ENCODE data around the gene MORN1.
A peak's percentile ranks its signal among the peaks of the same experiment; 100 is the strongest.
"Not testable (repeated sequence)": the region's sequence is repeated elsewhere in the genome, so short reads cannot be mapped to it uniquely, and the experiment has no call there.

Gene MORN1

DNA sequence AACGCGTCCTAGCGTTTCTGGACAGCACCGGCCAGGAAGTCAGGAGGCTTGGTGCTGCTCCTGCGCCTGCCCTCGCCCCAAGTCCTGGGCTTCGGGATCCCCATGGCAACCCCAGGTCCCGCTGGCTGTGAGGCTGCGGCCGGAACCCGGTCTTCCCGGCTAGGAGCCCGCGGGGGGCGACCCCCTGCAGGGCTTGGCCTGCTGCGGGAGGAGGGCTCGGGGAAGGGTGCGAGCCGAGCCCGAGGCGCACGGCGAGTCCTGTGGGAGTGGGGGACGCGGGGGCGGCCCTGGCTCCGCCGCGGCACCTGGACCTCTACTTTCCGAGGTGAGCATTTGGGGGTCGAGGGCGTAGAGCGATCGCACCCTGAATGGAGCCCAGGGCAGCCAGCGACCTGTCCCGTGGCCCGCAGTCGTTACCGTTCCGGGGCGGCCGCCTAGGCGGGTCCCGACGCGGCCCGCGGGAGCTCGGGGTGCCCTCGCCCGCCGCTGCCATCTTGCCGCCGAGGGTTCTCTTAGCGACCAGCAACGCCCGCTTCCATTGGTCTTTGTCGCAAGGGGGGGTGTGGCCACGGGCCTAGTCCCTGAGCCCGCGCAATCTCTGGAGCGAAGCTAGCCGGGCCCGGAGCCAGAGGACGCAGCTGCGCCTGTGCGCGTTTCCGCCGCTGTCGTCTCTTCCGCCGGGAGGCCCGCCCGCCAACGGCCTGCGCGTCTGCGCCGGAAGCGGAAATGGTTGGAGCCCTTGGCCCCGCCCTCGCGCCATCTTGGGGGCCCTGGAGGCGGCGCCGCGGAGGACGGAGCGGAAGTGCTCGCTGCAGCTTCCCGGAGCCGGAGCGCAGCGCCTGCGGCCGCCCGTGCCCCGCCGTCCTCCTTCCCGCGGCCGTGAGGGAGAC lies at the start of gene MORN1, which contains the start of gene RER1:
Gene MORN1 (minus strand): TSS at position 514 of the 890 bp plus-strand sequence. CDS start 21 bp downstream, at position 493.
Gene RER1 (plus strand): TSS at position 801 of the 890 bp plus-strand sequence. CDS start 3,950 bp downstream, outside the sequence.
- ATAC-seq (peak; percentile 98), DNase-seq (peak; percentile 99)
- Mint-ChIP-seq H3K27ac (peak within 1 kb of the TSS; percentile 87), H3K36me3 (ENCODE audit: low read depth) (peaks cover 26% of the 10 kb centered on the region), H3K27me3 (no peaks in the 10 kb centered on the region), H3K9me3 (no peaks in the 10 kb centered on the region), H3K4me1 (peaks cover 35% of the 10 kb centered on the region), H3K4me3 (peak within 1 kb of the TSS; percentile 89)

- not testable (repeated sequence) for H3K4me3 Mint-ChIP-seq; H3K9me3 Mint-ChIP-seq; H3K27ac Mint-ChIP-seq; ATAC-seq; H3K4me1 Mint-ChIP-seq; H3K36me3 Mint-ChIP-seq (ENCODE audit: low read depth); DNase-seq
- H3K27me3 Mint-ChIP-seq: peaks cover 12% of the 10 kb centered on the region
Observed at GRCh38 chr1:2440346-2440745, 49.0 kb upstream of the MORN1 start.

- no peak overlapping the region for H3K4me3 Mint-ChIP-seq
- no peak overlapping the region for H3K27ac Mint-ChIP-seq
- H3K4me1 Mint-ChIP-seq: no peaks in the 10 kb centered on the region
- no peaks in the 10 kb centered on the region for H3K36me3 Mint-ChIP-seq (ENCODE audit: low read depth)
- ATAC-seq: no peak
- H3K9me3 Mint-ChIP-seq: no peaks in the 10 kb centered on the region
- no peak for DNase-seq
- H3K27me3 Mint-ChIP-seq: peaks cover 5% of the 10 kb centered on the region
Observed at GRCh38 chr1:2439369-2439768, 48.0 kb upstream of the MORN1 start.

DNA sequence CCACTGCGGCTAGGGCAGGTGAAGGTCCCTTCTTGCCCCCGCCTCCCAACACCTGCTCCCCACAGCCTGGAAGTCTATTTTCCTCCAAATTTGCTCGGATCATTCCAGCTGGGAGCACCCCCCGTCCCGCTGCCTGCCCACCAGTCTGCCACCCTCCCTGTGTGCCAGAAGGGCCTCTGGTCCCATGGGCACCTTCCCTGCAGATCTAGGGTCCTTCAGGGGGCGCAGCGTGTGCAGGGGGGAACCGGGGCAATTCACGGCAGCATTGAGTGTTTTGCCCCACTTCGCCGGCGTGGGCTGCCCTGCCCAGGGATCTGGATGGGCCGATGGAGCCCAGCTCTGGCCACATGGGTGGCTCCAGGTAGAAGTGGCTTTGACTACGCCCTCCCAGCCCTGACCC lies 47.3 kb upstream of the MORN1 start:
- ATAC-seq (no peak), DNase-seq (no peak)
- Mint-ChIP-seq H3K36me3 (ENCODE audit: low read depth) (no peaks in the 10 kb centered on the region), H3K9me3 (no peaks in the 10 kb centered on the region), H3K4me1 (no peaks in the 10 kb centered on the region), H3K27me3 (peaks cover 5% of the 10 kb centered on the region), H3K4me3 (no peak overlapping the region), H3K27ac (no peak overlapping the region)

DNA sequence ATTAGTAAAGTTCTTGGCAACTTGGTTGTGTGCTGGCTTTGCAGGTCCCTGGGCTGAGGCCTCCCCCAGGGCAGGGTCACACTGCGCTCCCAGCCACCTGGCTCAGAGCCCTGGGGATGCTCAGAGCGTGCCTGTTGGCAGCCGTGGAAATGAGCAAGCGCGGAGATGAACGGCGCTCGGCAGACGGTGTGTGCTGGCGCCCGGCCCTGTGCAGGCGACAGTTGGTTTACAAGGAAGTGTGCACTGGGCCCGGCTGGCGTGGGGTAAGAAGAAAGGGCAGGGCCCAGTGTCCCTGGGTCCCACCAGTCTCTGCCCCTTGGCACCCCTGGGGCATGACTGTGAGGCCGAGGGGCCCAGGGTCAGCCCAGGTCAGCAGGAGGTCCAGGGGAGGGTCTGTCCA lies 46.7 kb upstream of the MORN1 start:
- H3K36me3 Mint-ChIP-seq (ENCODE audit: low read depth): no peaks in the 10 kb centered on the region
- no peak for ATAC-seq
- H3K4me3 Mint-ChIP-seq: no peak overlapping the region
- no peaks in the 10 kb centered on the region for H3K4me1 Mint-ChIP-seq
- peaks cover 5% of the 10 kb centered on the region for H3K27me3 Mint-ChIP-seq
- DNase-seq: no peak
- no peaks in the 10 kb centered on the region for H3K9me3 Mint-ChIP-seq
- no peak overlapping the region for H3K27ac Mint-ChIP-seq

GRCh38 chr1:2437617-2438016 lies 46.3 kb upstream of the MORN1 start:
- no peaks in the 10 kb centered on the region for H3K4me1 Mint-ChIP-seq
- no peak for ATAC-seq
- H3K27ac Mint-ChIP-seq: no peak overlapping the region
- H3K4me3 Mint-ChIP-seq: no peak overlapping the region
- H3K36me3 Mint-ChIP-seq (ENCODE audit: low read depth): no peaks in the 10 kb centered on the region
- no peak for DNase-seq
- no peaks in the 10 kb centered on the region for H3K9me3 Mint-ChIP-seq
- peaks cover 2% of the 10 kb centered on the region for H3K27me3 Mint-ChIP-seq

DNA sequence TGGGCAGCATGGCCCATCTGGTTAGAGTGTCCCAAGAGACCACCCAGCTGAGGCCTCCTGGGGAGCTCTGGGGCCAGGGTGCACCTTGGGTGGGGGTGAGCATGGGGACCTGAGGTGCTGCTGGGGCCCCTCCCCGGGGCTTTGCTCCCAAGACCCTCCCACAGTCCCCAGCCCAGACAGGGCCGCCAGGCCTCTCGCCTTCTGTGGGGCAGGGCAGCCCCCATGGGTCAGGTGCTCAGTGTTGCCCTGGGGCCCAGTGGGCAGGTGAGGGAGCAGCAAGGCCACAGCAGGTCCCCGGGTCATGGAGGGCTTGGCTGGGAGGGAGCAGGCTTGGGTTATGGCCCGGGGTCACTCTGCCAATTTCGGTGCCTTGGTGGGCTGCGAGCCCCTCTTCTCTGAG lies 45.5 kb upstream of the MORN1 start:
- Mint-ChIP-seq H3K27me3 (no peaks in the 10 kb centered on the region), H3K9me3 (no peaks in the 10 kb centered on the region), H3K36me3 (ENCODE audit: low read depth) (no peaks in the 10 kb centered on the region), H3K4me3 (no peak overlapping the region), H3K4me1 (no peaks in the 10 kb centered on the region), H3K27ac (no peak overlapping the region)
- ATAC-seq: no peak
- DNase-seq: no peak

DNA sequence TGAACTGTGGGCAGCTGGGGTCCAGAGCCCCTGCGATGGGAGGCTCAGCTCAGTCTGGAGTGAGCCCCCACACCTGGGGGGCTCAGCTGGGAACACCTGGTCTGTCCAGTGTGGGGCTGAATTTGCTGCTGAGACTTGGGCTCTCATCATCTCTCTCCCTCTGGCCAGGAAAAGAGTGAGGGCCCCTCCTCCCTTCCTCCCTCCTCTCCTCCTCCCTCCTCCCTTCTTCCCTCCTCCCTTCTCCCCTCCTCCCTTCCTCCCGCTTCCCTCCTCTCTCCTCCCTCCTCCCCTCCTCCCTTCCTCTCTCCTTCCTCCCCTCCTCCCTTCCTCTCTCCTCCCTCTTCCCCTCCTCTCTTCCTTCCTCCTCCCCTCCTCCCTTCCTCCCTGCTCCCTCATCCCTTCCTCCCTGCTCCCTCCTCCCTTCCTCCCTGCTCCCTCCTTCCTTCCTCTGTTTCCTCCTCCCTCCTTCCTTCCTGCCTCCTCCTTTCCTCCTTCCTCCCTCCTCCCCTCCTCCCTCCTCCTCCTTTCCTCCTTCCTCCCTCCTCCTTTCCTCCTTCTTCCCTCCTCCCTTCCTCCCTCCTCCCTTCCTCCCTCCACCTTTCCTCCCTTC lies 44.5 kb upstream of the MORN1 start:
- Mint-ChIP-seq H3K27me3 (no peaks in the 10 kb centered on the region), H3K27ac (no peak overlapping the region)
- no peak for ATAC-seq

DNA sequence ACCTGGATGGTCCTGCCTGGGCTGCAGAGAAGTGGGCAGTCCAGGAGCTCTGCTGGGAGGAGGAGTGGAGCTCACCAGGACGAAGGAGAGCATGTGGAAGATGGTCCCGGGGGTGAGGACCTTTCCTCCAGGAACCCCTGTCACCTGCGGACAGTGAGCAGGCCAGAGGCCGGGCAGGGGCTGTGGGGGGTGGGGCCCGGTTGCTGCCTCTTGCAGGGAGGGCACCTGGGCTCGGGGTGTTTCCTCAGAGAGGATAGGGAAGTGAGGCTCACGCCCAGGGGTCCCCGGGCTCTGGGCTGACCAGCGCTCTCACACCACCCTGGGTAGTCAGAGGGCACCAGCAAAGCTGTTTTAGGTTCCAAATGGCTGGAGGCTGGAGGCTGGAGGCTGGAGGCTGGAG lies 43.7 kb upstream of the MORN1 start:
- H3K27ac Mint-ChIP-seq: no peak overlapping the region
- DNase-seq: no peak
- no peaks in the 10 kb centered on the region for H3K4me1 Mint-ChIP-seq
- no peaks in the 10 kb centered on the region for H3K27me3 Mint-ChIP-seq
- no peak for ATAC-seq
- no peak overlapping the region for H3K4me3 Mint-ChIP-seq
- no peaks in the 10 kb centered on the region for H3K36me3 Mint-ChIP-seq (ENCODE audit: low read depth)
- H3K9me3 Mint-ChIP-seq: no peaks in the 10 kb centered on the region

More for the DNA sequence above, 44.5 kb upstream of the MORN1 start:
- Mint-ChIP-seq H3K9me3 (no peaks in the 10 kb centered on the region), H3K36me3 (ENCODE audit: low read depth) (no peaks in the 10 kb centered on the region), H3K4me1 (no peaks in the 10 kb centered on the region), H3K4me3 (no peak overlapping the region)
- DNase-seq: no peak

- ATAC-seq (no peak), DNase-seq (no peak)
- H3K36me3 Mint-ChIP-seq (ENCODE audit: low read depth): peaks cover 2% of the 10 kb centered on the region
- H3K4me1 Mint-ChIP-seq: no peaks in the 10 kb centered on the region
- no peak overlapping the region for H3K4me3 Mint-ChIP-seq
- H3K27ac Mint-ChIP-seq: no peak overlapping the region
- H3K9me3 Mint-ChIP-seq: no peaks in the 10 kb centered on the region
- H3K27me3 Mint-ChIP-seq: peaks cover 2% of the 10 kb centered on the region
Observed at GRCh38 chr1:2433936-2434655, 42.7 kb upstream of the MORN1 start.

DNA sequence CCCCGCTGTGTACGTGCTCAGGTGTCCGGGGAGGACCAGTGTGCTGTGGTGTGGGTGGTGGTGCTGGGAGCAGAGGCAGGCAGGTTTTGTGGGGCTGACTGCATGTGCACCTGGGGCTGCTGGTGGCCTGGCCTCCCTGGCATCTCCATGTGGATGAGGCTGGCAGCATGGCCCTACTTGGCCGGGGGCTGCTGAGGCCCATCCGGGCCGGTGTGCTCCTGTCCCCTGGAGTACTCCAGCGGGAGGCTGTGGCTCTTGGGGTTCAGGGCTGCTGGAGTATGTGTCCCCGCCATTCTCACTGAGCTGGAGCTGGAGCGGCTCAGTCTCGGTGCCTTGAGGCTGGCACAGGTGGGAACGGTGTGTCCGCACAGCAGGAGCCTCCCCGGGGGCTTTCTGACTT lies 41.8 kb upstream of the MORN1 start:
- peaks cover 2% of the 10 kb centered on the region for H3K27me3 Mint-ChIP-seq
- no peaks in the 10 kb centered on the region for H3K9me3 Mint-ChIP-seq
- no peak overlapping the region for H3K4me3 Mint-ChIP-seq
- no peak overlapping the region for H3K27ac Mint-ChIP-seq
- peaks cover 2% of the 10 kb centered on the region for H3K36me3 Mint-ChIP-seq (ENCODE audit: low read depth)
- DNase-seq: no peak
- no peak for ATAC-seq
- H3K4me1 Mint-ChIP-seq: no peaks in the 10 kb centered on the region

DNA sequence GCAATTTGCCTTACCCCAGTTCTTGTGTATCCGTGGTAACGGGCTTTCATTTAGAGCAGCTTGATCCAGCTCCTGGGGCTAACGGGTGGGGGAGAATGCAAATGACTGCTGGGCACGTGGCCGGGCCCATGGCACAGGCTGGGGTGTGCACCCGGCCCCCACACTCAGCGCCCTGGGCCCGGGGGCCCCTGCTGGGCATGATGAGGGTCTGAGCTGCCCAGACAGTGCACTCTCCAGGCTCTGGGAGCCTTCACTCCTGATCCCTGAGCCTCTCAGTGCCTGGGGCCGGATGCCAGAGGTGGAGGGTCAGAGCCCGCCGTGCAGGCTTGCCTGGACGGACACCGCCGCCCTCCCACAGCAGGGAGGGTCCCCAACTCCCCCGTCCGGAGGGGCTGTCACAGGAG lies 41.1 kb upstream of the MORN1 start:
- Mint-ChIP-seq H3K36me3 (ENCODE audit: low read depth) (peaks cover 2% of the 10 kb centered on the region), H3K27me3 (peaks cover 2% of the 10 kb centered on the region), H3K9me3 (no peaks in the 10 kb centered on the region), H3K4me1 (no peaks in the 10 kb centered on the region), H3K4me3 (no peak overlapping the region), H3K27ac (no peak overlapping the region)
- no peak for DNase-seq
- no peak for ATAC-seq

GRCh38 chr1:2431518-2431917 lies 40.2 kb upstream of the MORN1 start:
- H3K9me3 Mint-ChIP-seq: no peaks in the 10 kb centered on the region
- H3K27ac Mint-ChIP-seq: no peak overlapping the region
- peaks cover 2% of the 10 kb centered on the region for H3K27me3 Mint-ChIP-seq

GRCh38 chr1:2431103-2431502 lies 39.7 kb upstream of the MORN1 start:
- Mint-ChIP-seq H3K36me3 (ENCODE audit: low read depth) (peaks cover 2% of the 10 kb centered on the region), H3K27ac (no peak overlapping the region), H3K9me3 (no peaks in the 10 kb centered on the region), H3K4me1 (no peaks in the 10 kb centered on the region), H3K4me3 (no peak overlapping the region), H3K27me3 (peaks cover 2% of the 10 kb centered on the region)
- DNase-seq (no peak), ATAC-seq (no peak)

More at GRCh38 chr1:2431518-2431917, 40.2 kb upstream of the MORN1 start:
- H3K36me3 Mint-ChIP-seq (ENCODE audit: low read depth): peaks cover 2% of the 10 kb centered on the region
- no peak overlapping the region for H3K4me3 Mint-ChIP-seq
- DNase-seq (no peak), ATAC-seq (no peak)
- H3K4me1 Mint-ChIP-seq: no peaks in the 10 kb centered on the region

DNA sequence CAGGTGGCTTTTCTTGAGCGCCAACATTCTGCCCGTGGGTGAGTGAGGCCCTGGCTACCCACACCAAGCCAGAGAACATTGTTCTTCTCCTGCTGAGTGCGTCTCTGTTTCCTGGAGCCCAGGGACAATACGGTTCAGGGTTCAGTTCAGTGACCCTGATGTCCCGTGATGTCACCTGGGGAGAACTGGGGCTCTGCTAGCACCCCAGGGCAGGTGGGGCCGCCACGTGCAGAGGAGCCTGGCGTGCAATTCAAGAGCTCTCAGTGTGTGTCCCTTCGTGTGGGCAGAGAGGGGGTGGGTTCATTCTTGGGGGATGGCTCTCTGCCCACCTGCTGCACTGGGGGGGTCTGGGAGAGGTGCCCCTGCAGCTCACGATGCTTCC lies 39.2 kb upstream of the MORN1 start:
- Mint-ChIP-seq H3K9me3 (no peaks in the 10 kb centered on the region), H3K4me1 (no peaks in the 10 kb centered on the region), H3K4me3 (no peak overlapping the region), H3K36me3 (ENCODE audit: low read depth) (peaks cover 2% of the 10 kb centered on the region), H3K27me3 (peaks cover 2% of the 10 kb centered on the region), H3K27ac (no peak overlapping the region)
- DNase-seq (no peak), ATAC-seq (no peak)

All from activated naive CD8-positive, alpha-beta T cell treated with anti-CD3 and anti-CD28 coated beads, Interleukin-2, amount 50 U/mL, for 24 hours (primary cell).